NCI-H1930 (cell line): ENCODE data around the gene S100A9.
"Not testable (repeated sequence)": the region's sequence is repeated elsewhere in the genome, so short reads cannot be mapped to it uniquely, and the experiment has no call there.

Experiments
- DNase-seq, 2 experiments: peaks; one replicate each; lab custom pipeline; 2025; lab: John Stamatoyannopoulos, UW

The S100A9 gene

DNA sequence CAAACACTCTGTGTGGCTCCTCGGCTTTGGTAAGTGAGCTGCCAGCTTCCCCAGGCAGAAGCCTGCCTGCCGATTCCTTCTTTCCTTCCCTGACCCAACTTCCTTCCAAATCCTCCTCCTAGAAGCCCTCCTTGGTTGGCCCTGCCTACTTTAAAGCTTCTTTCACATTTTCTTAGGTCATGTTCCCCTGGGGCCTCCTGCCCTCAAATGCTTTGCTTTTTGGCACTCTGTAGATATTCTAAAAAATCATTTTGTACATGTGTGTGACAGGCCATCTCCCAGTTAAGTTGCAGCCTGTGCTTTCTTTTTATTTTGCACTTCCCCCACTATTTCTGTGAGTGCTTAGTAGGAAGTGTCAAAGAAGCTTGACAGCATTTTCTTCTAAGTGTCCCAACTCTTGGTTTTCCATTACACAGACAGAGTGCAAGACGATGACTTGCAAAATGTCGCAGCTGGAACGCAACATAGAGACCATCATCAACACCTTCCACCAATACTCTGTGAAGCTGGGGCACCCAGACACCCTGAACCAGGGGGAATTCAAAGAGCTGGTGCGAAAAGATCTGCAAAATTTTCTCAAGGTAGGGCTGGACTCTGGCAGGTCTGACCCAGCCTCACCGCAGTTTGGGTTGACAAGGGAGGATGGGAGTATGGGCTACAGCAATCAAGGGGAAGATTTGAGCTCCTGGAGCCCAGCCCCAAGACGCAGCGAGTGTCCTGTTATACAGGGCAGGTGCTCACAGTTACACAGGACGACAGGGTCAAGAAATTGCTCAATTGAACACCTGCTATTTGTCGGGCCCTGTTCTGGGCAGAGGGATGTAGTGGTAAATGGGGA, at the start of gene S100A9:
Gene S100A9 (plus strand): TSS at position 2 of the 838 bp plus-strand sequence. CDS start 430 bp downstream, at position 432.
- DNase-seq: no peak

GRCh38 chr1:153308540-153308939, 49.1 kb upstream of the S100A9 start:
- DNase-seq: no peak

DNA sequence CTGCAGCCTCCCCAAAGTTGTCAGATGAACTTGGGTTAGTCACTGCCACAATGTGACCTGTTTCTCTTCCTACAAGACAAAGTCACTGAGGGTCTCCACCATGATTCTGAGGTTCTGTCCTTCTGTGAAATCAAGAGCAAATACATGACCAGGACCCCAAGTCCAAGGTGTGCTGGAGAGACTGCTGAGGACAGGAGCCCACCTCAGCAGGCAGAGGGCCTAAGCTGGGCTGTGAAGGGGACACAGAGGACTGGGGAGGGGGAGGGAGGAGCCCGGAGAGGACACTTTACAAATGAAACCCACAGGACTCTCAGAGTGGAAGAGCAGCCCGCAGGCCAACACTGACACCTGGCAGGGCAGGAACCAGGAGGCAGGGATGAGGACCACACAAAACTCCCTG, 48.2 kb upstream of the S100A9 start:
- no peak for DNase-seq

DNA sequence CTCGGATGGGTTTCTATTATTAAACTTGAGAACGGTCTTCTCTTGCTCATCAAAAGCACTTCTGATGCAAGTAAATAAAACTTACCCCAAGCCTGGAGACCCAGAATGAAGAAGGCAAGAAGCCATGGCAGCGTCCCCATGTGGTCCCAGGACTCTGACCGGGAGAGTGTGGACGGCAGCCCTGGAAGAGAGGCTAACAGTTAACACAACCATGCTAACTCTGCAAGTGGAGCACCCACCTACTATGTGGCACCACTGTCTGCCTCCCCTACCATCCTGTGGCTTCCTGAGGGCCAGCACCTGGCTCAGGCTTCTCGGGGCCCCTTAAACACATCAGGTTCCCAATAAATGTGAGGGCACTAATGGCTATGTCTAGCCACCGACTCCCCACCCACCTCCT, 47.1 kb upstream of the S100A9 start:
- no peak for DNase-seq

GRCh38 chr1:153312570-153313186, 45.0 kb upstream of the S100A9 start, which contains the start of gene PGLYRP3:
Gene PGLYRP3, minus strand, starts transcription at chr1:153312952. Its CDS starts 2,287 bp downstream, at chr1:153310665.
- no peak for DNase-seq

GRCh38 chr1:153313288-153313687, 44.4 kb upstream of the S100A9 start:
- DNase-seq: no peak

DNA sequence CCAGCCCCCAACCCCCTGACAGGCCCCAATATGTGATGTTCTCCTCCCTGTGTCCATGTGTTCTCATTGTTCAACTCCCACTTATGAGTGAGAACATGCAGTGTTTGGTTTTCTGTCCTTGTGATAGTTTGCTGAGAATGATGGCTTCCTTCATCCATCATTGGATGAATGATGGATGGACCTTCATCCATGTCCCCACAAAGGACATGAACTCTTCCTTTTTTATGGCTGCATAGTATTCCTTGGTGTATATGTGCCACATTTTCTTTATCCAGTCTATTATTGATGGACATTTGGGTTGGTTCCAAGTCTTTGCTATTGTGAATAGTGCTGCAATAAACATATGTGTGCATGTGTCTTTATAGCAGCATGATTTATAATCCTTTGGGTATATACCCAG, 43.3 kb upstream of the S100A9 start:
- DNase-seq: not testable (repeated sequence)

- DNase-seq: not testable (repeated sequence)
Measured at GRCh38 chr1:153316013-153316412, 41.6 kb upstream of the S100A9 start.

- DNase-seq: not testable (repeated sequence)
Measured at GRCh38 chr1:153318145-153318544, 39.5 kb upstream of the S100A9 start.

- no peak for DNase-seq
Measured at GRCh38 chr1:153322568-153322967, 35.1 kb upstream of the S100A9 start.

DNA sequence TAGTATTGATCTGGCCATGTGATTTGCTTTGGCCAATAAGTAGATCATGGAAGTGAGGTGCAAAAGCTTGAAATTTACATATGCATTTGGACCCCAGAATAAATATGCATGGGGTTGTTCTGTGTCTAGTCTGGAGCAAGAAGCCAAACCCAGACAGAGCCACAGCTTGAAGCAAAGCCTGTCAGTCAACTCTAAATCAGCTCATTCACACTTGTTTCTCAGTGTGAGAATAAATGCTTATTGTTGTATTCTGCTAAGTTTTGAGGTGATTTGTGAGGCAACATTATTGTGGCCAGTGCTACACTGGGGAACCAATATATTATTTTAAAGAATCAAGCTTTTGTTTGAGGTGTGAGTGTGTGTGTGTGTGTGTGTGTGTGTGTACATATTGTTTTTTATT, 32.7 kb upstream of the S100A9 start:
- no peak for DNase-seq

DNA sequence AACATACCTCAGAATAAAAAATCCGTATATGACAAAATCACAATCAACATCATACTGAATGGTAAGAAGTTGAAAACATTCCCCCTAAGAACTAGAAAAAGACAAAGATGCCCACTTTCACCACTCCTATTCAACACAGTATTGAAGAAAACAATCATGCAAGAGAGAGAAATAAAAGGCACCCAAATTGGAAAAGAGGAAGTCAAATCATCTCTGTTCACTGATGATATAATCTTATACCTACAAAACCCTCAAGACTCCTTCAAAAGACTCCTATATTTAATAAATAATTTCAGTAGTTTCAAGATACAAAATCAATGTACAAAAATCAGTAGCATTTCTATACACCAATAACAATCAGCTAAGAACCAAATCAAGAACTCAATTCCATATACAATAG, 23.8 kb upstream of the S100A9 start:
- no peak for DNase-seq

GRCh38 chr1:153336650-153337049, 21.0 kb upstream of the S100A9 start:
- DNase-seq: no peak

GRCh38 chr1:153337980-153338853, 19.4 kb upstream of the S100A9 start:
- no peak for DNase-seq

DNA sequence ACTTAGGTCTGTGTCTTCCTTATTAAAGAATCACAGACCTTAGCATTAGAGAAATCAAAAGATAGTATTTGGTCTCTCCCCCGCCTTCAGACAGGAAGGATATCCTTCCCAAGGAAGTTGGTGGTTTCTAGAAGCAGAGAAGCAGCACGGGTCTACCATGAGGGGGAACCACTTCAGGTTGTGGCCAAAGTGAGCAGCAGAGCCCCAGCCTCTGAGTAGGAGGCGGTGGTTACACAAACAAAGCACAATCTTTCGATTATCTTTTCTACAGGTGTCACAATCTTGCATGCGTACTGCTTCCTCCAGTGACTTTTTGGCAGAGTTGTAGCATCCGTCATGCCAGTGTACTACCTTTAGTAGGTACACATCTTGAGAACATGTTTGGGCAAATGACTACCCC, 17.9 kb upstream of the S100A9 start:
- no peak for DNase-seq

DNA sequence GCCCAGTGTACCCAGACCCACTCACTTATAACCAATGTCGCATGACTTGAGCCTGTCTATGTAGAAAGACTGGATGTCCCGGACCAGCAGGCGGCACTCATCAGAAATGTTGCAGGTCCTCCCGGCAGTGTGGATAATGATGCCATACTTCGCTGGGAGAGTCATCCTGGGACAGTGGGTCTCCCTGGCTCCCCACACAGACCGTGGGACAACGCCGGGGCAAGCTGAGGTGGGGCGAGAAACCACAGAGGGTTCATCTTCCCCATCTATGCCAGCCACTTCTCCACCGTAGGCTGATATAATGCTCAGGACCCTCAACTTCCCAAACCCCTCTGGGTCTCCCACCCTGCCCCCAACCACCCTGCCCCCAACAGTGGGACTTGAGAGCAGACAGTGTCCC, 17.3 kb upstream of the S100A9 start:
- DNase-seq: no peak

DNA sequence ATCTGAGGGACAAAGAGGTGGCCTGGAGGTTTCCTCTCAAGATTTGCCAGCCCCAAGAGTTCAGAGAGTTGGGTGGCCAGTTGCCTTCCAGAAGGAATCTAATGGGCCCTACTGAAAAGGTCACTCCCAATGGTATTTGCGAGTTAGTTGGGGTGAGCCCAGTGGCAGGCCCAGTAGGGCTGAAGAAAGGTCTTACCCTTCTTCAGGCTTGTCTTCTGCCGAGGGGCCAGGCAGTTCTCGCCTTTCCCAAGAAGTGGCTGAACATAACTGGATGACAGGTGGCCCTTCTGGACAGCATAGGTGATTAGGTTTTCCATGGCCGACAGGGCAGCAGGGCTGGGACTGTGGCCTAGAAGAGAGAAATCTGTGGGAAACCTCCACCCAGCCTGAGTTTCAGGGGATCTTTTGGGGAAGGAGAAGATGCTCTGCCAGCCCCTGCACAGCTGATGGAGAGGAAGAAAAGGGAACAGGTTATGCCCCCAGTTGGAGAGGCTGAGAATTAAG, 16.2 kb upstream of the S100A9 start:
- no peak for DNase-seq

- no peak for DNase-seq
Measured at GRCh38 chr1:153342178-153342577, 15.5 kb upstream of the S100A9 start.

DNA sequence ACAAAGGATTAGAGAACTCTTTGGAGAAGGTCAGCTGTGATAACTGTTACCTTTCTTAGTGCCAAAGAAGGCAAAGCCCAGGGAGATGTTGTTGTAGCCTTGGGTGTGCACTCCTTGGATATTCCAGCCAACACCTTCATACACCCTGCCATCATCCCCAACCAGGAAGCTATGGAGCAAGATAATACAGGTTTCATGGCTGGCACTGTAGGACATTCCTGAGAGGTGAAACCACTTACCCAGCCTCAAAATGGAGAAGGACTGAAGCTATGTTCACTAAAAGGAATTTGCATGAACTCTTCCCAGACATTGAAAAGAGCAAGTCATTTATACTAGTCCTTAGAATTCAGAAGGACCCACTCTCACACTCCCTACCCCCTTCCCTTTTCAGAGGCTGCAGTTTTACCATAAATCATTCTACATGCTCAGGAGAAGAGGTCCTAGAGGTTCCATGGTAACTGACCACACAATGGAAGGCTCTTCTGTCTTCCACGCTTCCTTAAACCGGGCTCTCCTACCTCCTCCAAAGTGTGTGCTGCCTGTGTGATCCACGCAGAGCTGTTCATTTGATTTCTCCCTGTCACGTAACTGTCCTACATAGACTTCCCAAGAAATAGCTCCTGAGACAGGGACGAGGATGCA, 14.5 kb upstream of the S100A9 start:
- DNase-seq: no peak

DNA sequence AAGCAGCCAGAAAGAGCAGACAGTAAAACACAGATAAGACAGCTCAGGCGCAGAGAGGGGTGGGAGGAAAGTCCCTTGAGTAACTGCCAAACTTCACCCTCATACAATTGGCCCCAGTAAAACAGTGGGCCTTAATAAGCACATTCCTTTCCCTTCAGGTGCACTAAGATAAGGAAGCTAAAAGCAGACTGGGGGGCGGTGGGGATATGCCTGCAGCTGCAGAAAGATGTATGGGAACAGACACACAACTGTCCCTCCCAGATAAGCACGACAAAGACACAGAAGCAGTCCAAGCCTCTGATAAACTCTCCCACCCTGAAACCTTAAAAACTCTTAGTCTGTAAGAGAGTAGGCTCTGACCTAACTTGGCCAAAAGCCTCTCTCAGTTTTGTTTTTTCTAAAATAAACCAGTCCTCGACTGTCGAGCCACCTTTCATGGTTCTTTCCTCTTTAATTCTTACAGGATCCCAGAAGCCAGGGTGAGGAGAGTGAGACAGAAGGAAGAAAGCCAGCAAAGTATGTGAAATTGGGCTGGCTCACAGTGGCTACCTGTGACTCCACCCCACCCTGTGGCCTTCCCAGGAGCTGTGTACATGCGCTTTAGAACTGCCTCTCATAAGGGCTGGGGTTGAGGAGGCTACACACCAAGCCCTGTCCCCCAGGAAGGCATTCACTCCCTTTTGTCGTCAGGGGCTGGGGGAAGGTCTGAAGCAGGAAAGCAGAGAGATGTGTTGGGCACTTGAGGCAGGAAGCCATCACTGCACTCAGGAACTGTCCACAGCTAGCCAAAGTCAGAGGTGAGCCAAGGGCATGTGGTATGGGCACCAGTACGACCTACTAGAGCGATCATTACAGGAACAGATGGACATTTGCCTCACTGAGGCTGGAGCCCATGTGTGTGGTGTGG, 13.6 kb upstream of the S100A9 start:
- no peak for DNase-seq

DNA sequence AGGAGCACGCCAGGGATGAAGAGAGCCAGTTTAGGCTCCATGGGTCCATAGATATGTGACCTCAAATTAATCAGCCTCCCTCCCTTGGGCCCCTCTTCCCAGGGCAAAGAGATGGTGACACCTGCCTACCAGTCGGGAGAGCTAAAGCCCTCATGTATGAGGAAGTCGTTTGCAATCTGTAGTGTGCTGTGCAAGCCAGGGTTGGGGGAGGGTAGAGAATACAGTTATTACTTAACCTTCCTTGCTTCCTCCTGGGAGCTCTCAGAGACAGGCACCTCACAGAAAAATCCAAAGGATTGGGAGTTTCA, 13.0 kb upstream of the S100A9 start:
- no peak for DNase-seq
